KMS-11 (cell line): ENCODE measurements around the gene IFNL3.

Experiments used
- H2AFZ ChIP-seq: fragments of 200-600 bp; sonication (generic); 2 replicates; pipeline ENCODE4 v1.6.1; 2016; ENCODE audit warnings: antibody characterized with exemption, mixed run types, low read depth
- H3K27ac ChIP-seq: fragments of 200-600 bp; sonication (generic); 2 replicates; pipeline ENCODE4 v1.6.1; 2016; ENCODE audit warnings: mild to moderate bottlenecking, mixed run types
- H3K27me3 ChIP-seq: fragments of 200-600 bp; sonication (generic); 2 replicates; pipeline ENCODE4 v1.6.1; 2017; ENCODE audit warnings: mild to moderate bottlenecking, low read depth, mixed run types, moderate library complexity; ENCODE audit not compliant: insufficient read depth
- H3K36me3 ChIP-seq: fragments of 200-600 bp; sonication (generic); 2 replicates; pipeline ENCODE4 v1.6.1; 2017; ENCODE audit warnings: mild to moderate bottlenecking, mixed run types; ENCODE audit not compliant: insufficient read depth
- H3K4me1 ChIP-seq: fragments of 200-600 bp; sonication (generic); 2 replicates; pipeline ENCODE4 v1.6.1; 2016; ENCODE audit warnings: mild to moderate bottlenecking, low read depth, mixed run types; ENCODE audit not compliant: poor library complexity, severe bottlenecking
- H3K4me2 ChIP-seq: fragments of 200-600 bp; sonication (generic); 2 replicates; pipeline ENCODE4 v1.7.0; 2016; ENCODE audit warnings: mild to moderate bottlenecking, mixed run types
- H3K4me3 ChIP-seq: fragments of 200-600 bp; sonication (generic); IDR thresholded peaks from 2 replicates; pipeline ENCODE4 v1.6.1; 2017; ENCODE audit warnings: low read depth, low read length, mixed read lengths; ENCODE audit not compliant: insufficient read depth
- H3K79me2 ChIP-seq: fragments of 200-600 bp; sonication (generic); 2 replicates; pipeline ENCODE4 v1.6.1; 2016; ENCODE audit warnings: low read depth, mixed run types; ENCODE audit not compliant: insufficient read depth
- H3K9ac ChIP-seq: fragments of 200-600 bp; sonication (generic); 2 replicates; pipeline ENCODE4 v1.6.1; 2016; ENCODE audit warnings: mild to moderate bottlenecking, mixed run types
- H4K20me1 ChIP-seq: fragments of 200-600 bp; sonication (generic); 2 replicates; pipeline ENCODE4 v1.6.1; 2016; ENCODE audit warnings: mild to moderate bottlenecking, mixed run types; ENCODE audit not compliant: insufficient read depth
- TF ChIP-seq, protein P1 (sequence below): fragments of 200-600 bp; sonication (generic); conservative IDR thresholded peaks from 2 replicates; pipeline ENCODE4 v1.6.1; 2017; ENCODE audit warnings: low read depth, mild to moderate bottlenecking, antibody characterized with exemption, low read length, moderate library complexity, mixed read lengths

Gene IFNL3

GRCh38 chr19:39252458-39252857, 7.7 kb upstream of the IFNL3 start:
- Histone ChIP-seq H3K79me2 (no peaks in the 10 kb centered on the region), H3K4me1 (no peaks in the 10 kb centered on the region), H3K9ac (no peak overlapping the region), H3K27me3 (no peaks in the 10 kb centered on the region; the same call in 1 of the 2 replicates), H4K20me1 (no peaks in the 10 kb centered on the region), H3K4me2 (no peak overlapping the region), H3K27ac (no peak overlapping the region), H2AFZ (no peak overlapping the region), H3K4me3 (no peak overlapping the region), H3K36me3 (no peaks in the 10 kb centered on the region)
- TF ChIP-seq, protein P1, sequence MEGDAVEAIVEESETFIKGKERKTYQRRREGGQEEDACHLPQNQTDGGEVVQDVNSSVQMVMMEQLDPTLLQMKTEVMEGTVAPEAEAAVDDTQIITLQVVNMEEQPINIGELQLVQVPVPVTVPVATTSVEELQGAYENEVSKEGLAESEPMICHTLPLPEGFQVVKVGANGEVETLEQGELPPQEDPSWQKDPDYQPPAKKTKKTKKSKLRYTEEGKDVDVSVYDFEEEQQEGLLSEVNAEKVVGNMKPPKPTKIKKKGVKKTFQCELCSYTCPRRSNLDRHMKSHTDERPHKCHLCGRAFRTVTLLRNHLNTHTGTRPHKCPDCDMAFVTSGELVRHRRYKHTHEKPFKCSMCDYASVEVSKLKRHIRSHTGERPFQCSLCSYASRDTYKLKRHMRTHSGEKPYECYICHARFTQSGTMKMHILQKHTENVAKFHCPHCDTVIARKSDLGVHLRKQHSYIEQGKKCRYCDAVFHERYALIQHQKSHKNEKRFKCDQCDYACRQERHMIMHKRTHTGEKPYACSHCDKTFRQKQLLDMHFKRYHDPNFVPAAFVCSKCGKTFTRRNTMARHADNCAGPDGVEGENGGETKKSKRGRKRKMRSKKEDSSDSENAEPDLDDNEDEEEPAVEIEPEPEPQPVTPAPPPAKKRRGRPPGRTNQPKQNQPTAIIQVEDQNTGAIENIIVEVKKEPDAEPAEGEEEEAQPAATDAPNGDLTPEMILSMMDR: no peak

- H4K20me1 ChIP-seq: no peaks in the 10 kb centered on the region
- no peak overlapping the region for H2AFZ ChIP-seq
- no peak overlapping the region for H3K27ac ChIP-seq
- no peak overlapping the region for H3K4me3 ChIP-seq
- H3K4me2 ChIP-seq: no peak overlapping the region
- TF ChIP-seq, protein P1: no peak
- no peaks in the 10 kb centered on the region for H3K4me1 ChIP-seq
- no peak overlapping the region for H3K9ac ChIP-seq
- H3K36me3 ChIP-seq: no peaks in the 10 kb centered on the region
- H3K27me3 ChIP-seq: no peaks in the 10 kb centered on the region; the same call in 1 of the 2 replicates
- H3K79me2 ChIP-seq: no peaks in the 10 kb centered on the region
These were observed 7.0 kb upstream of the IFNL3 start for GRCh38 chr19:39251846-39252245.

DNA sequence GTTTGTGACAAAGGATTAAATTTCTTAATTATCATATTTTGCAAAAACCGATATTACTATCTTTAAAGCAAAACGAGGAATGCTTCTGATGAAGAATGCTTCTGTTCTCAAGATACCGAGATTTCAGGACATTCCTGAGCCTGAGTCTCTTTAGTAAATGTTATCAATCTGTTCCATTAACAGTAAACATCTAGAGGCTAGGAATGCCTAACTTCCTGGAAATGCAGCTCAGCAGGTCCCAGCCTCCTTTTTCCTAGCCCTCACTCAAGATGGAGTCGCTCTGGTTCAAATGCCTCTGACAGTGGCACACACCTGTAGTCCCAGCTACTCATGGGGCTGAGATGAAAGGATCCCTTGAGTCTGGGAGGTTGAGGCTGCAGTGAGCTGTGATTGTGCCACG, 6.3 kb upstream of the IFNL3 start:
- no peak overlapping the region for H3K9ac ChIP-seq
- H3K4me1 ChIP-seq: no peaks in the 10 kb centered on the region
- H3K79me2 ChIP-seq: no peaks in the 10 kb centered on the region
- H3K27me3 ChIP-seq: no peaks in the 10 kb centered on the region; the same call in 1 of the 2 replicates
- no peak overlapping the region for H2AFZ ChIP-seq
- no peak overlapping the region for H3K27ac ChIP-seq
- H3K4me3 ChIP-seq: no peak overlapping the region
- TF ChIP-seq, protein P1: no peak
- H4K20me1 ChIP-seq: no peaks in the 10 kb centered on the region
- H3K4me2 ChIP-seq: no peak overlapping the region
- no peaks in the 10 kb centered on the region for H3K36me3 ChIP-seq

- Histone ChIP-seq H3K4me3 (no peak within 1 kb of the TSS), H3K4me1 (no peaks in the 10 kb centered on the region), H3K36me3 (no peaks in the 10 kb centered on the region), H3K27me3 (no peaks in the 10 kb centered on the region; the same call in 1 of the 2 replicates), H4K20me1 (no peaks in the 10 kb centered on the region), H3K79me2 (no peaks in the 10 kb centered on the region), H3K9ac (no peak within 1 kb of the TSS), H3K4me2 (no peak within 1 kb of the TSS), H2AFZ (no peak within 1 kb of the TSS), H3K27ac (no peak within 1 kb of the TSS)
- TF ChIP-seq, protein P1: no peak
These were observed 4.0 kb upstream of the IFNL3 start, which contains the start of gene IFNL4 for GRCh38 chr19:39248806-39249205. IFNL4 (minus strand) TSS chr19:39248856.
